HEK293 (cell line): Measurements from ENCODE around the gene RGS6.
A peak's percentile ranks its signal among the peaks of the same experiment; 100 is the strongest.

Experiments
- CTCF ChIA-PET: fragments of 350-600 bp; formaldehyde crosslinking; extraction: SDS; loops from one replicate; lab custom pipeline; 2021; ENCODE audit warnings: antibody characterized with exemption; lab: Yijun Ruan, JAX
- POLR2A ChIA-PET: fragments of 300-600 bp; formaldehyde crosslinking; extraction: SDS; loops from one replicate; lab custom pipeline; 2020; ENCODE audit warnings: antibody characterized with exemption, inconsistent platforms; lab: Yijun Ruan, JAX
- H3K27ac ChIP-seq: fragments of 200-500 bp; sonication (Bioruptor generic); 2 replicates; pipeline ENCODE4 v1.5.1; 2014; ENCODE audit warnings: low read depth, low read length, control low read depth, inconsistent platforms; ENCODE audit errors: extremely low read depth
- H3K36me3 ChIP-seq, 2 experiments: fragments of 200-500 bp in 1 of 2; sonication (Bioruptor generic) in 1 of 2; 1 replicate in 1 of 2; 2 replicates in 1 of 2; pipeline ENCODE4 v1.5.1; 2014 to 2017; ENCODE audit warnings: inconsistent platforms in 2 of 2, low read length in 2 of 2; ENCODE audit not compliant: control insufficient read depth in 2 of 2, insufficient read depth in 1 of 2
- H3K4me1 ChIP-seq: fragments of 200-500 bp; sonication (Bioruptor generic); 2 replicates; pipeline ENCODE4 v1.5.1; 2014; ENCODE audit warnings: mild to moderate bottlenecking, low read length, inconsistent platforms; ENCODE audit not compliant: control insufficient read depth, insufficient read depth
- H3K4me3 ChIP-seq: 2 replicates; pipeline ENCODE4 v1.5.1; 2011; ENCODE audit warnings: low read depth, mild to moderate bottlenecking, control low read depth, low read length, moderate library complexity
- H3K9me3 ChIP-seq: fragments of 200-500 bp; sonication (Bioruptor generic); 2 replicates; pipeline ENCODE4 v1.5.1; 2014; ENCODE audit warnings: low read depth, low read length, inconsistent platforms; ENCODE audit not compliant: control insufficient read depth, insufficient read depth
- EGR2 ChIP-seq: fragments of 450-650 bp; formaldehyde crosslinking; IDR thresholded peaks from 2 replicates; pipeline ENCODE4 v1.5.1; 2016; ENCODE audit warnings: low read depth, missing biosample characterization, missing genetic modification characterization
- GFI1B ChIP-seq: fragments of 450-650 bp; formaldehyde crosslinking; IDR thresholded peaks from 2 replicates; pipeline ENCODE4 v1.5.1; 2016; ENCODE audit warnings: missing biosample characterization, missing genetic modification characterization
- GLI4 ChIP-seq: fragments of 450-650 bp; formaldehyde crosslinking; IDR thresholded peaks from 2 replicates; pipeline ENCODE4 v1.5.1; 2016; ENCODE audit warnings: missing biosample characterization, missing genetic modification characterization
- KLF1 ChIP-seq: fragments of 450-650 bp; formaldehyde crosslinking; IDR thresholded peaks from 2 replicates; pipeline ENCODE4 v1.5.1; 2016; ENCODE audit warnings: missing biosample characterization, missing genetic modification characterization
- MZF1 ChIP-seq: fragments of 450-650 bp; formaldehyde crosslinking; IDR thresholded peaks from 2 replicates; pipeline ENCODE4 v1.5.1; 2017; ENCODE audit warnings: missing biosample characterization, missing genetic modification characterization, borderline replicate concordance
- PBX3 ChIP-seq: sonication (generic); formaldehyde crosslinking; IDR thresholded peaks from 2 replicates; pipeline ENCODE4 v1.8.1; 2022; ENCODE audit warnings: mild to moderate bottlenecking, moderate library complexity, missing genetic modification reagents
- REPIN1 ChIP-seq: fragments of 450-650 bp; formaldehyde crosslinking; IDR thresholded peaks from 2 replicates; pipeline ENCODE4 v1.5.1; 2017; ENCODE audit warnings: missing biosample characterization, missing genetic modification characterization, low read depth
- SP7 ChIP-seq: fragments of 450-650 bp; formaldehyde crosslinking; IDR thresholded peaks from 2 replicates; pipeline ENCODE4 v1.5.1; 2016; ENCODE audit warnings: missing biosample characterization, missing genetic modification characterization
- TCF7L2 ChIP-seq: IDR thresholded peaks from 2 replicates; pipeline ENCODE4 v1.6.1; 2011; ENCODE audit warnings: low read depth, mild to moderate bottlenecking, inconsistent platforms, low read length, moderate library complexity, borderline replicate concordance
- ZNF138 ChIP-seq: fragments of 450-650 bp; formaldehyde crosslinking; IDR thresholded peaks from 2 replicates; pipeline ENCODE4 v1.5.1; 2016; ENCODE audit warnings: missing biosample characterization, missing genetic modification characterization, borderline replicate concordance
- ZNF16 ChIP-seq: fragments of 450-650 bp; formaldehyde crosslinking; IDR thresholded peaks from 2 replicates; pipeline ENCODE4 v1.5.1; 2016; ENCODE audit warnings: low read depth, missing biosample characterization, missing genetic modification characterization
- ZNF169 ChIP-seq: fragments of 450-650 bp; formaldehyde crosslinking; IDR thresholded peaks from 2 replicates; pipeline ENCODE4 v1.5.1; 2016; ENCODE audit warnings: missing biosample characterization, missing genetic modification characterization
- ZNF184 ChIP-seq: fragments of 450-650 bp; IDR thresholded peaks from 2 replicates; pipeline ENCODE4 v1.5.1; 2018; ENCODE audit warnings: missing biosample characterization, mild to moderate bottlenecking, missing genetic modification characterization
- ZNF211 ChIP-seq: fragments of 450-650 bp; formaldehyde crosslinking; IDR thresholded peaks from 2 replicates; pipeline ENCODE4 v1.5.1; 2016; ENCODE audit warnings: low read depth, missing biosample characterization, missing genetic modification characterization
- ZNF274 ChIP-seq, 2 experiments: fragments of 200-500 bp in 1 of 2; fragments of 450-650 bp in 1 of 2; sonication (Bioruptor generic) in 1 of 2; formaldehyde crosslinking in 1 of 2; IDR thresholded peaks; 2 replicates each; pipeline versions ENCODE4 v1.5.1 to v1.6.1; 2014 to 2016; ENCODE audit warnings: borderline replicate concordance in 1 of 2, inconsistent platforms in 1 of 2, low read length in 1 of 2, missing biosample characterization in 1 of 2, missing genetic modification characterization in 1 of 2
- ZNF423 ChIP-seq: fragments of 450-650 bp; formaldehyde crosslinking; IDR thresholded peaks from 2 replicates; pipeline ENCODE4 v1.5.1; 2016; ENCODE audit warnings: missing biosample characterization, missing genetic modification characterization
- ZNF473 ChIP-seq: fragments of 450-650 bp; formaldehyde crosslinking; IDR thresholded peaks from 2 replicates; pipeline ENCODE4 v1.5.1; 2017; ENCODE audit warnings: missing biosample characterization, missing genetic modification characterization
- ZNF785 ChIP-seq: fragments of 450-650 bp; formaldehyde crosslinking; IDR thresholded peaks from 2 replicates; pipeline ENCODE4 v1.5.1; 2016; ENCODE audit warnings: missing biosample characterization, missing genetic modification characterization
- ZNF843 ChIP-seq: fragments of 450-650 bp; formaldehyde crosslinking; IDR thresholded peaks from 2 replicates; pipeline ENCODE4 v1.5.1; 2016; ENCODE audit warnings: missing biosample characterization, missing genetic modification characterization
- TF ChIP-seq, protein P1 (sequence below): fragments of 450-650 bp; formaldehyde crosslinking; IDR thresholded peaks from 2 replicates; pipeline ENCODE4 v1.5.1; 2016; ENCODE audit warnings: missing biosample characterization, missing genetic modification characterization

RGS6 gene

DNA sequence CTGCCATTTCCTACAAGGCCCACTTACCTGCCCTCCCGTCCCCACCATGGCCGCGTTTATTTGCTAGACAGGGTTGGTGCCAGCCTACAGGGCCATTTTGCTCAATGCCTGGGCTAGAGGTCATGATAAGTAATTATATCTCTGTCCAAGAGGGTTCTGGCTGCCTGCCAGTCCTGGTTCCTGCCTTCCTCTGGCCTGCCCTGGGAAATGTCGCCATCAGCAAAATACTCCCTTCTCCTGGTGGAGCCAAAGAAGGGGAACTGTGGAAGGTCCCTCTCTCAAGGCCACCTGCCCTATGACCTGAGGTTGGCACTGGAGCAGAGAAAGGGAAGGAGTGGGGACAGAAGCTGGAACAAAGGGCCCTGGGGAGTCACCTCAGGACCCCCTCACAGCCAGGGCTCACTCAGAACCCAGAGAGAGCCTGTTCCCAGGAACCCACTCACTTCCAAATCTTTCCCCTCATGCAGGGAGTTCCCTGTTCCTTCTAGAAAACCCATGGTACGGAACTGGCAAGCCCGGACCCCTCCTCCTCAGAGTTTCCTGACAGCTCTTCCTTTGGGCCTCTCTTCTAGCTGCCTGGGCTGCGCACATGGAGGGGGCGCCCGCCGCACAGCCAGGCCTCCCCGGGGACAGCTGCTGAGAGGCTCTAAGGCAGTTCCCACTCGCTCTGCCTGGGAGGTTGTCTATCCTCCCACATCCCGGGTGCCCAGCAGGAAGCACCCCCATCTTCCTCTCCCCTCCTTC is 681.2 kb downstream of the RGS6 start:
- H3K4me1 ChIP-seq, result no peaks in the 10 kb centered on the region
- TF ChIP-seq ZNF473 (tag by site-specific recombination), result no peak
- no peak for TF ChIP-seq ZNF138 (tag by site-specific recombination)
- 0 out of 2 replicates have a peak, but pooled peaks have one; percentile 16 for TF ChIP-seq EGR2 (tag by site-specific recombination)
- no peak for TF ChIP-seq ZNF274 (IDR thresholded peaks at IDR 0.05; ENCODE audit: low read length)
- TF ChIP-seq ZNF274 (tag by site-specific recombination; IDR thresholded peaks at IDR 0.05; ENCODE audit: borderline replicate concordance), result no peak
- no peak for TF ChIP-seq ZNF184
- TF ChIP-seq ZNF843 (tag by site-specific recombination), result no peak
- no peak for TF ChIP-seq ZNF211 (tag by site-specific recombination)
- TF ChIP-seq ZNF785 (tag by site-specific recombination), result no peak
- TF ChIP-seq, protein P1, sequence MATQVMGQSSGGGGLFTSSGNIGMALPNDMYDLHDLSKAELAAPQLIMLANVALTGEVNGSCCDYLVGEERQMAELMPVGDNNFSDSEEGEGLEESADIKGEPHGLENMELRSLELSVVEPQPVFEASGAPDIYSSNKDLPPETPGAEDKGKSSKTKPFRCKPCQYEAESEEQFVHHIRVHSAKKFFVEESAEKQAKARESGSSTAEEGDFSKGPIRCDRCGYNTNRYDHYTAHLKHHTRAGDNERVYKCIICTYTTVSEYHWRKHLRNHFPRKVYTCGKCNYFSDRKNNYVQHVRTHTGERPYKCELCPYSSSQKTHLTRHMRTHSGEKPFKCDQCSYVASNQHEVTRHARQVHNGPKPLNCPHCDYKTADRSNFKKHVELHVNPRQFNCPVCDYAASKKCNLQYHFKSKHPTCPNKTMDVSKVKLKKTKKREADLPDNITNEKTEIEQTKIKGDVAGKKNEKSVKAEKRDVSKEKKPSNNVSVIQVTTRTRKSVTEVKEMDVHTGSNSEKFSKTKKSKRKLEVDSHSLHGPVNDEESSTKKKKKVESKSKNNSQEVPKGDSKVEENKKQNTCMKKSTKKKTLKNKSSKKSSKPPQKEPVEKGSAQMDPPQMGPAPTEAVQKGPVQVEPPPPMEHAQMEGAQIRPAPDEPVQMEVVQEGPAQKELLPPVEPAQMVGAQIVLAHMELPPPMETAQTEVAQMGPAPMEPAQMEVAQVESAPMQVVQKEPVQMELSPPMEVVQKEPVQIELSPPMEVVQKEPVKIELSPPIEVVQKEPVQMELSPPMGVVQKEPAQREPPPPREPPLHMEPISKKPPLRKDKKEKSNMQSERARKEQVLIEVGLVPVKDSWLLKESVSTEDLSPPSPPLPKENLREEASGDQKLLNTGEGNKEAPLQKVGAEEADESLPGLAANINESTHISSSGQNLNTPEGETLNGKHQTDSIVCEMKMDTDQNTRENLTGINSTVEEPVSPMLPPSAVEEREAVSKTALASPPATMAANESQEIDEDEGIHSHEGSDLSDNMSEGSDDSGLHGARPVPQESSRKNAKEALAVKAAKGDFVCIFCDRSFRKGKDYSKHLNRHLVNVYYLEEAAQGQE (tag by site-specific recombination), result no peak

GRCh38 chr14:72613975-72614319 is 681.7 kb downstream of the RGS6 start:
- CTCF ChIA-PET, result no interaction called here
- POLR2A ChIA-PET, result no interaction called here
- Histone ChIP-seq H3K4me1 (no peaks in the 10 kb centered on the region), H3K4me3 (no peak overlapping the region), H3K27ac (no peak overlapping the region)
- TF ChIP-seq ZNF785 (tag by site-specific recombination) (no peak), ZNF169 (tag by site-specific recombination) (no peak), PBX3 (CRISPR knock-in tag) (no peak), REPIN1 (tag by site-specific recombination) (no peak), KLF1 (tag by site-specific recombination) (no peak), ZNF16 (tag by site-specific recombination) (no peak)
- TF ChIP-seq, all 188 proteins: peak for 0
- H3K36me3 ChIP-seq, result no peaks in the 10 kb centered on the region
- no peaks in the 10 kb centered on the region for H3K9me3 ChIP-seq

More for the DNA sequence above, 681.2 kb downstream of the RGS6 start:
- Histone ChIP-seq H3K9me3 (no peaks in the 10 kb centered on the region), H3K36me3 (no peaks in the 10 kb centered on the region), H3K27ac (no peak overlapping the region), H3K4me3 (no peak overlapping the region)
- ChIA-PET CTCF (no interaction called here), POLR2A (no interaction called here)

DNA sequence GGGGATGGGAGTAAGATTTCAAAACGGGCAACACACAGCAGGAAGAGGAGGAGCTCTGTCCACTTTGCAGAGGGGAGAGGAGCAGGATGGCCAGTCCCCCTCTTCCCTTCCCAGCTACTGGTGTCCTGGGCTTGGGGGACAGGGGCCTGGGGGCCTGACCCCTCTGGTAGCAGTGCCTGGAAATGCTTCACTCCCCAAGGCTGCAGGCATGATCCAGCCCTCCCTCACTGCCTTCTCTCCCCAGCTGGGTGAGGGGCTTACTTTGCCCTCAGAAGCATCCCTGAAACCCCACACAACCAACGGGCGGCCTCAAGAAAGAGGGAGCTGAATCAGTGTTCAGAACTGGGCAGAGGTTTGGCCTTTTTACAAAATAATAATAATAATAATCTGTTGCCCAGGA is 682.1 kb downstream of the RGS6 start:
- no peaks in the 10 kb centered on the region for H3K9me3 ChIP-seq
- ChIA-PET POLR2A (interaction anchor here (0.6 kb wide), 1 partner anchor 36 kb away, joined by 3 read pairs; no protein-coding TSS in a partner anchor), CTCF (no interaction called here)
- H3K4me3 ChIP-seq, result no peak overlapping the region
- no peak overlapping the region for H3K27ac ChIP-seq
- H3K36me3 ChIP-seq, result no peaks in the 10 kb centered on the region
- H3K4me1 ChIP-seq, result no peaks in the 10 kb centered on the region
- TF ChIP-seq GLI4 (tag by site-specific recombination) (no peak), MZF1 (tag by site-specific recombination) (no peak), ZNF423 (tag by site-specific recombination) (no peak), GFI1B (tag by site-specific recombination) (no peak), SP7 (no peak), TCF7L2 (no peak)
- TF ChIP-seq, all 188 proteins: peak for 0
